G401 (cell line): ENCODE data around the gene ADAM17. TPM values are rescaled to one million over a fixed set of nuclear protein-coding genes. Genes with fewer than 3 reads are reported as not detected.
"Not testable (repeated sequence)": the region's sequence is repeated elsewhere in the genome, so short reads cannot be mapped to it uniquely, and the experiment has no call there.

Source experiments
- DNase-seq: peaks from one replicate; pipeline ENCODE4 v3.0.0-alpha.2; 2015; ENCODE audit warnings: low spot score
- in situ Hi-C: cut with HindIII; loops from 2 replicates; pipeline ENCODE4 v1.10.0; 2016; ENCODE audit warnings: low sequenced_read_pairs, mixed read lengths
- total RNA-seq: library from RNA; depleted of rRNA; stranded (reverse); fragments of >200 nt; shearing (Covaris generic); gene quantifications from 2 replicates; pipeline ENCODE4 v1.2.3, GENCODE V29; 2014

ADAM17 gene
- total RNA-seq, 1 experiment from 2014 or later: 10.4 TPM

GRCh38 chr2:9532421-9532820 lies 23.2 kb downstream of the ADAM17 start:
- no peak for DNase-seq
- in situ Hi-C loops: no loop called here

DNA sequence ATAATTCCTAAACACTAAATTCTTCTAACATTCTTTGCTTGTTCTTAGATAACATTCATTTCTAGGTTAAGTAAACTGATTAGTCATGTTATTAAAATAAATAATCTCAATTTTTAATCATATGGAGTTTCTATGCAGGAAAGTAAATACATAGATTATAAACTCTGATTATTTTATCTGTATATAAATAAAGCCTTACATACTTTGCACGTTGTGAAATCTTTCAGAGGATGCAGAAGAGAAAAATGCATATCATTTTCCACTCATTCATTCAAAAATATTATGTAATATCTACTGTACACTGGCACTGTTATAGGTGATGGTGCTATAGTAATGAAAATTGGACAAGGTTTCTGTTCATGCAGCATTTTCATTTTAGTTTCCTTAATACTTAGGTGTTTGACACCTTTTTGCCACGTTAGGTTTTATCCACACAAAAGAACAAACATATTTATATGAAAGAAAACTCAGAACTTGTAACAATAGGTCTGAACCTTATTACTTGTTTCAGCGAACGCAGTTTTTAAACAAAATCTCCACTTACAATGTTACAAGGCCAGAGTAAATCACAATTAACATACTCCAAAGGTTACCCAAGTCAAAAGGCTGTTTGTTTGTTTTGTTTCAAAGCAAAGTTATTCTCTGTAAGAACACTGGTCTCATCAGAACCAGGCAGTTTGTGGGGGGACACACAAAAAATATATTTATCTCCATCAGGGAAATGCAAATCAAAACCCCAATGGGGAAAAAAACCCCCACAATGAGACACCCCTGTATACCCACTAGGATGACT lies 27.4 kb downstream of the ADAM17 start:
- DNase-seq: no peak
- in situ Hi-C loops: no loop called here

DNA sequence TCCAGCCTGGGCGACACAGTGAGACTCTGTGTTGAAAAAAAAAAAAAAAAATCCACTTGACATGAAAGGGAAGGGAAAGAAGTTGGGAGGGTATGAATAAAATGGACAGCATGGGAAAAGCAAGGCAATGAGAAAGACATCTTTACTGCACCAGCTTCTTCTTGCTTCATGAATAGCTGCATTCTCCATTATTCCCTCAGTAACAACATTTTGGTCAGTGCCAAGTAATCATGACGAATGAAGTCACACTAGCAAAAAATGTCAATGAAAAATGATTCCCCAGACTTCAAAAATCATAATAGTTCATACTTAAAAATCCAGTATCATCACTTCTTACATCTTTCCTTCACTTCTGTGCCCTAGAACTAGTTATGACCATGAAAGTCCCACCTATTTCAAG lies 30.4 kb downstream of the ADAM17 start:
- DNase-seq: no peak
- in situ Hi-C loops: no loop called here

DNA sequence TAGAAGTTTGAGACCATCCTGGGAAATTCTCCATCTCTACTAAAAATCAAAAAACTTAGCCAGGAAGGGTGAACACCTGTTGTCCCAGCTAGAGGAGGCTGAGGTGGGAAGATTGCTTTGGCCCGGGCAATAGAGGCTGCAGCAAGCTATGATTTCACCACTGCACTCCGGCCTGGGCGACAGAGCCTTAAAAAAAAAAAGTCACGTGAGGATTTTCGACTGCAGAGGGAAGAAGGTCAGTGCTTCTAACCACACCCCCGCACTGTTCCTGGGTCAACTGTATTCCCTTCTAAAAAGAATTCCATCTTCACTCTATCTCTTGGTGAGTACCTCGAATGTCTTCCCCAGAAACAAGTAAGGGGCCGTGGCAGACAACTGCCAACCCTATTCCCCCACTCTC lies 31.3 kb downstream of the ADAM17 start:
- in situ Hi-C loops: no loop called here
- DNase-seq: no peak

GRCh38 chr2:9519250-9519649 lies 36.4 kb downstream of the ADAM17 start:
- in situ Hi-C loops: no loop called here

DNA sequence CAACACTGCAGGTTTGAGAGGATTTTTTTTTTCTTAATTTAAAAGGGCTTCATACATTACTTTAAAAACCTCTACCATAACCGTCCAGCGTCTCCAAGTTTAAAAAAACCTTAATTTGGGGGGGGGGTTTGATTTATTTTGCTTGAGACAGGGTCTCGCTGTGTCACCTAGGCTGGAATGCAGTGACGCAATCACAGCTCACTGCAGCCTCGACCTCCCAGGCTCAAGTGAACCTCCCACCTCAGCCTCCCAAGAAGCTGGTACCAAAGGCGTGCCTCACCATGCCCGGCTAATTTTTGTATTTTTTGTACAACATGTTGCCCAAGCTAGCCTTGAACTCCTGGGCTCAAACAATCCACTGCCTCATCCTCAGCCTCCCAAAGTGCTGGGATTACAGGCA lies 36.9 kb downstream of the ADAM17 start:
- in situ Hi-C loops: no loop called here

More at GRCh38 chr2:9519250-9519649, 36.4 kb downstream of the ADAM17 start:
- DNase-seq: no peak

GRCh38 chr2:9518163-9518562 lies 37.5 kb downstream of the ADAM17 start:
- in situ Hi-C loops: no loop called here
- no peak for DNase-seq

More for the DNA sequence above, 36.9 kb downstream of the ADAM17 start:
- no peak for DNase-seq

GRCh38 chr2:9517118-9517782 lies 38.4 kb downstream of the ADAM17 start:
- in situ Hi-C loops: no loop called here
- DNase-seq: no peak

- in situ Hi-C loops, DNase-seq: not testable (repeated sequence)
Observed at GRCh38 chr2:9513946-9514345, 41.7 kb downstream of the ADAM17 start.

DNA sequence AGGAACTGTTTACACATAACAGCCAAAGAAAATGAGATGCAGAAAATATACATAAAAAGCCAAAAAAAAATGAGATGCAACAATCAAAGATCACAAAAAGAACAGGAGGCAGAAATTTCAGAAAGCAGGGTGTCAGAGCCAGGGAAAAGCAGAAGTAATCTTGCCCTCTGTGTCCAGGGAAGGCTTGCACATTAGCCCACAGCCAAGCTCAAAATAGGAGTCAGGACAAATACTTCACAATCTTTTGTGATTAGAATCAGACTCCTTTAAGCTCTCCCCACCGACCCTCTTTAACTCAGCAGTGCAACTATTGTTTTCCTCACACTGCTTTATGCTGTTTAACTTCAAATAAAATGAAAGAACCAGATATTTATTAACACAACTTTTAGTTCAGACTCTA lies 46.7 kb downstream of the ADAM17 start:
- in situ Hi-C loops: no loop called here
- no peak for DNase-seq

GRCh38 chr2:9498210-9498609 lies 57.4 kb downstream of the ADAM17 start:
- in situ Hi-C loops: no loop called here
- DNase-seq: no peak

DNA sequence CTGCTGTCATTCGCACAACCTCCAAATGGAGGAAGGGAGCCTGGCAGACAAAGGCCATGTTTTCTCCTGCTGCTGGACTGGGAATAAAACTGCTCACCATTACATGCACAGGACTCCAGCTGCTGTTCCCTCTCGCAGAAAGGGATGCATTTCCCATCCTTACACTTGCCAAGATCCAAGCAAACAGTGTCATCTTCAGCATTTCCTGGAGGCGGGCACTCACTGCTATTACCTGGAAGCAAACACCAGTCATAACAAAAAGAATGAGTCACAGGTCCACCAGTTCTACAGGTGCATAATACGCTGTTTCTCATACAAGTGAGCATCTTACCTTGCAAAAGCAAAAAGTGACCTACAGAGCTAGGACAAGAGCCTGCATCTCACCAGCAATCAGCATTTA lies 58.6 kb downstream of the ADAM17 start:
- peak; percentile 31 for DNase-seq
- in situ Hi-C loops: no loop called here

DNA sequence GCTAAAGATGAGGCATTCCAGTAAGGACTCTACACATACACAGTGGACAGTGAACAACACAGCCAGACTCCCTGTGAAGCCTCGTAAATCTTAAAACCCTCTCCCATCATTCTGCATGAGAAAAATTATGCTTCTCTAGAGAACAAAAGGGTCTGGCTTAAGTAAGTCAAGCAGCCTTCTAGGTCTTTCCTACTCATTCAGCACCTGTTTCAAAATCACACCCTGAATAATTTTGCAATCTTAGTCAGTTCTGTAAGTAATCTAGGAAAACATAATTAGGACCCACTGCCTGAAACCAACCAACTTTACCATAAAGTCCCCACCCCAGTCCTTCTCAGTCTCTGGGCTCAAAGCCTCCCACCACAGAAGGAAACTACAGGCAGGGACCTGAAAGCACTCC lies 61.5 kb downstream of the ADAM17 start:
- in situ Hi-C loops: no loop called here

GRCh38 chr2:9493478-9493877 lies 62.2 kb downstream of the ADAM17 start:
- in situ Hi-C loops: no loop called here
- no peak for DNase-seq

More for the DNA sequence above, 61.5 kb downstream of the ADAM17 start:
- no peak for DNase-seq

DNA sequence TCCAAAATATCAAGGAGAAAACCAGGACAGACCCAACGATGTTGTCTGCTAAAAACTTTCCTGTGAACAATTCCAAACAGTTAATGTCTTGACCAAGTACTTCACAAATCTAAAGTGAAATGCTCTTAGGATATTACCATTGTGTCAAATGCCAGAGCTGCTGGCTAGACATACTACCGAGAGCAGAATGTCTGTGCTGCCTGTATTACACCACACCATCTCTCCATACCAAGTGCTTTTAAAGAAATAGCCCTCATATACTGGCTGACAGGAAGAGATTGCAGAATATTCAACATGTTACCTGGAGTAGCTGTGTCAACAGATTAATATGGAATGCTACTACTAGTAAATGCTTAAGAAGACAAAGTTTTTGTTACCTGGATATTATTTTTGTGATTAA lies 62.7 kb downstream of the ADAM17 start:
- DNase-seq: no peak
- in situ Hi-C loops: no loop called here

DNA sequence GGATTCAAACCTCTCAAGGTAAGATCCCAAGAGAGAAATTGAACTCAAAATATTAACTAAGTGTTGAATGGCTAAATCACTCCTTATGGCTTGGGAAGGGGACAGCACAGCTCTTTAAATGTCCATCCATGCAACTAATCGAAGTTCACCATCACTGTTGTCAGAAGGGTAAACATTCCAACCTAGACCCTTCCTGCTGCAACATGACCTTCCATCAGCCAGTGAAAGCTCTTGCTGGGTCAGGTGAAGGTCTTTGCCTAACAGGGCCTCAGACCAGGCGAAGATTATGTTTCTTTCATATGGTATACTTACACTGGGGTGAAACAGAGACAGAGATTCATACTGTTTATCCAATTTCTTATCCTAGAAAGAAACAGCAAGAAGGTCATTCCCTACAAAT lies 64.8 kb downstream of the ADAM17 start:
- in situ Hi-C loops: no loop called here
- DNase-seq: no peak

GRCh38 chr2:9488583-9489547 lies 66.8 kb downstream of the ADAM17 start:
- no peak for DNase-seq
- in situ Hi-C loops: no loop called here

DNA sequence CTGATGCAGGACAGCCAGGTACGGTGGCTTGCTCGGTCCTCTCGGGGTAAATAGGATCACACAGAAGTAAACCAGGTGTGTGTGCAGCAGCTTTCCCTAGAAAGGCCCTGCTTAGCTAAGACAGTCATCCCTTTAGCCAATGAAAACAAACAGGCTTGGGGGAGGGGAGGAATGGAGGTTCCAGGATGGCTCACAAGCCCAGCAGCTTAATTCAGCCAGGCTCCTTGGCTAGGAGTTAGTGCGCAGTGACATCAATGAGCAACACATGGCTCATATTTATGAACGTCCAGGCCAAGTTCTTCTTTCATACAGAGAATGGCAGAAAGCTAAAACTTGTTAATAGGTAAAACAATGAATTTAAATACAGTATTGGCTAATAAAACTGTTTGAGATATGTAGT lies 71.1 kb downstream of the ADAM17 start:
- DNase-seq: no peak
- in situ Hi-C loops: no loop called here

- in situ Hi-C loops: no loop called here
- DNase-seq: no peak
Observed at GRCh38 chr2:9483107-9483506, 72.5 kb downstream of the ADAM17 start.

DNA sequence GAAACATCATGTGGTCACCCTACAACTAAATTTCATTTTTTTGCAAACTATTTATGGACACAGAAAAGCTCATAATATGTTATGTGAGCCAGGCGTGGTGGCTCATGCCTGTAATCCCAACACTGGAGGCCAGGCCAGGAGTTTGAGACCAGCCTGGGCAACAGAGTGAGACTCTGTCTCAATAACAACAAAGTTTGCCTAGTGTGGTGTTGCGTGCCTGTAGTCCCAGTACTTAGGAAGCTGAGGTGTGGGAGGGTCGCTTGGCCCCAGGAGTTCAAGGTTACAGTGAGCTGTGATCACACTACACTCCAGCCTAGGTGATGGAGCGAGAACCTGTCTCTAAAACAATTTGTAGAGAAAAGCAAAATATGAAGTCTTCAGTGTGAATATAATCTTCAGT lies 75.5 kb downstream of the ADAM17 start:
- no peak for DNase-seq
- in situ Hi-C loops: no loop called here
